T-helper 17 cell (primary cell): Measurements from ENCODE around the gene DPP4. TPM values are rescaled to one million over a fixed set of nuclear protein-coding genes. Genes with fewer than 3 reads are reported as not detected.

Experiments
- ATAC-seq: fragments of 150-1000 bp; cut with Tn5 transposase; 2 replicates; pipeline ENCODE4 v1.10.0; 2021; ENCODE audit warnings: mild to moderate bottlenecking, moderate library complexity
- DNase-seq, 3 donors: peaks; one replicate each; pipeline versions ENCODE4 v3.0.0 to v3.0.0-alpha.2; 2020 to 2021
- H3K9me3 ChIP-seq: one replicate; pipeline ENCODE4 v1.7.0; 2013; ENCODE audit warnings: low read length, mild to moderate bottlenecking; ENCODE audit not compliant: control insufficient read depth, poor library complexity, severe bottlenecking
- H3K27ac Mint-ChIP-seq: one replicate; pipeline ENCODE4 v1.8.0; 2022; ENCODE audit warnings: mild to moderate bottlenecking, moderate library complexity, mixed read lengths
- H3K27me3 Mint-ChIP-seq: one replicate; pipeline ENCODE4 v1.8.0; 2022; ENCODE audit warnings: mixed read lengths
- H3K36me3 Mint-ChIP-seq: one replicate; pipeline ENCODE4 v1.8.0; 2022; ENCODE audit warnings: low read depth, mixed read lengths
- H3K4me1 Mint-ChIP-seq: one replicate; pipeline ENCODE4 v1.8.0; 2022; ENCODE audit warnings: mild to moderate bottlenecking, mixed read lengths
- H3K4me3 Mint-ChIP-seq: one replicate; pipeline ENCODE4 v1.8.0; 2022; ENCODE audit warnings: mild to moderate bottlenecking, moderate library complexity, mixed read lengths
- total RNA-seq, 4 donors: library from RNA in 2 of 4; stranded (reverse) in 2 of 4; gene quantifications; one replicate each; pipeline ENCODE4 v1.2.3 and lab custom pipeline; 2022 to 2026

DPP4 gene
- total RNA-seq (10 to 100 TPM; 53.6 to 57.3 TPM), total RNA-seq (lab: John Stamatoyannopoulos, UW) (96.0 to 142 reads per million in 2 donors)

DNA sequence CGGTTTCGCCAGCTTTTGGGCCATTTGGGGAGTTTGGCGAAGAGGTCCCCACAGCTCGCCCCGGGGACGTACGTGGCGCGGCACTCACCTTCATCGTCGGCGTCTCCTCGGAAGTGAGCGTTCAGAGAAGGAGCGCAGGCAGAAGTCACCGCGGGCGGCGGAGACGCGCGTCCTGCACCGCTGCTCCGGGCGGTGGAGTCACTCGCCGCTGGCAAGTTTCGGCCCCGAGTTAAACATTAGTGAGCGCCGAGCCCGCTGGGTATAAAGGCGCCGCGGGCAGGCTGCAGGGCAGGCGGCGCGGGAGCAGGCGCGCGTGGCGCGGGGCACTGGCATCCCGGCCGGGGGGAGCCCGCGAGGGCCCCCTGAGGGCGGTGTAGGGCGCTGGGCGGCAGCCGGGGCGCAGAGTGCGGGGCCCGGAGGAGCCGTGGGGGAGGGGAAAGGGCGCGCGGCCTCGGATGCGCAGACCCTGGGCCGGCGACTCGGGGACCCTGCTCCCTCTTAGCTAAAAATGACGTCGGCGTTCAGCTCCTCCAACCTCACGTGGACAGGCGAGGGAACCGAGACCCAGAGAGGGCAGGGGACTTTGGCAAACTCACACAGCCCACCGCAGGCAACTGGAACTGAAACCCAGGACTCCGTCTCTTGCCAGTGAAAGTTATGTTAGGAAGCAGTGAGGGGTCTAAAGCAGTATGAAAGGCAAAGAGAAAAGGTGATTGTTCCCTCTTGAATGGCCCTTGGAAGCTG lies at the start of gene DPP4:
TSS of gene DPP4 (minus strand) at position 328 of the 744 bp plus-strand sequence. CDS start at position 94, 234 bp downstream.
- DNase-seq (peak; percentile 38 to 45 (median 39)), ATAC-seq (peak; percentile 85)
- H3K4me3 Mint-ChIP-seq: peak within 1 kb of the TSS; percentile 99
- H3K36me3 Mint-ChIP-seq: peaks cover 9% of the 10 kb centered on the region
- H3K4me1 Mint-ChIP-seq: peaks cover 37% of the 10 kb centered on the region
- peak within 1 kb of the TSS; percentile 94 for H3K27ac Mint-ChIP-seq
- H3K27me3 Mint-ChIP-seq: no peaks in the 10 kb centered on the region
- H3K9me3 ChIP-seq: peaks cover 4% of the 10 kb centered on the region

DNA sequence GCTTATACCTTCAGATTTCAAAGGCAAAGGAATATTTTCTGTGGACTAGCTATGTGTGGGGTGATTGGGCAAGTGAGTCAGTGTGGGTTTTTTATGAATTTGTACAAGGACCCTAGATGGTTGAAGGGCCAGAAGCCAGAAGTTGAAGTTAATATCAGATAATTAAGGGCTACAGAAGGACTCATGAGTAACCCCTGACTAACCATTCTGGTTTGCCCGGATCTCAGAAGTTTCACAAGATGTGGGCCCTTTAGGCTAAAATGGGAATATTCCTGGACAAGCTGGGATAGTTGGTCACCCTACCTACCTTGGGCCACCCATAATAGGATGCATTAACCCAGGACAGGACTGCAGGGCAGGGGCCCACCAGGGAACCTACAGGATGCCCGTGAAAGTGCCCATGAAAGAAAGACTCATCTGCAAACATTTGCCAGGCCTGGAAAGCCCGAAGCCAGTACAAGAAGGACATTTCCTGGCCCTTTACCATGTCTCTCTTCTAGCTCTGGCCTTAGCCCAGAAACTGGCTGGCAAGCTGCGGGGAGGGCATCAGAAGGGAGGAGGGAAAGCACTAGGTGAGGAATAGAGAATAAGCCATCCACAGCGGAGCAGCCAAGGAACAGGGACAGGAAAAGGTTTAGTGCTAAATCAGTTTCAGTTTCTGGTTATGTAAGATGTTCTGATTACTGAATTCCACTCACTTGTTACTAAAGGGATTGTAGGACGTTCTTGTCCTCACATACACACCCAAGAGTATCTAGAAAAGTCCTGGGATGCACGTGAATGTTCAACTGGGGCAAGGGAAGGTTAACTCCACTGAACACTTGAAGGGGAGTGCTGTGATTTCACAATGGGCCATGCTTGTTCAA lies 44.4 kb upstream of the DPP4 start:
- no peak for ATAC-seq
- Mint-ChIP-seq H3K36me3 (no peaks in the 10 kb centered on the region), H3K4me1 (peaks cover 8% of the 10 kb centered on the region), H3K4me3 (no peak overlapping the region), H3K27me3 (no peaks in the 10 kb centered on the region), H3K27ac (no peak overlapping the region)
- H3K9me3 ChIP-seq: no peaks in the 10 kb centered on the region
- no peak for DNase-seq

DNA sequence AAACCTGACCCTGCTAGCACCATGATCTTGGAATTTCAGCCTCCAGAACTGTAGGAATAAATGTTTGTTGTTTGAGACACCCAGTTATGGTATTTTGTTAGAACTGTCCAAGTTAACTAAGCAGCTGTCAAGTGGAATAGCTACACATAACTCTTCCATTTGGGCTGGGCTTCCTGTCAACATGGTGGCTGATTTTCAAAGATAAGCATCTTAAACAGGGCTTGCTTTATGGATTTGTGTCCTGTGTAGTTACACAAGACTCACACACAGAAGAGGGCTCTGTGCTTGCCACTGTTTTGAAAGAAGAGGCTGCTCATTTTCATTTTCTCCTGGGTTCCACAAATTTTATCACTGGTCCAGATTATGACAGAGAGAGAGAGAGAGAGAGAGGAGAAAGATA lies 42.3 kb upstream of the DPP4 start:
- Mint-ChIP-seq H3K4me3 (no peak overlapping the region), H3K4me1 (peaks cover 8% of the 10 kb centered on the region), H3K27ac (no peak overlapping the region), H3K36me3 (no peaks in the 10 kb centered on the region), H3K27me3 (no peaks in the 10 kb centered on the region)
- DNase-seq (no peak), ATAC-seq (no peak)
- H3K9me3 ChIP-seq: no peaks in the 10 kb centered on the region

DNA sequence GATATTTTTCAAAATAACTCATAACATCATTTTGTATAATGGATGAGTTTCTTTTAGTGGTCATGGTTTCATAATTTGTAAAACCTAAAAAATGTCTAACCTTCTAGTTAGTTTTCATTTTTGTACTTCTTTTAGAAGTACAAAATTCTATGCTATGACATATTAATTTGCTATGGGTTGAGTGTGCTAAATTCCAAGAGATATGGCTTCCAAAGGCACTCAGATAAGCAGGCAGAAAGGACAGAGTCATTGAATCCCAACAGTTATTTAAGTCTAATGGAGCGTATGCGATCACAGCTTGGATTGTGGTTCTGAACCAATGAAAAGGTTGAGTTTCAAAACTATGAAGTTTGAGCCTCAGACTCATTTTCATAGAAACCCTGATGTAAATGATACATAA lies 41.1 kb upstream of the DPP4 start:
- DNase-seq (no peak), ATAC-seq (no peak)
- Mint-ChIP-seq H3K36me3 (no peaks in the 10 kb centered on the region), H3K4me1 (peaks cover 8% of the 10 kb centered on the region), H3K4me3 (no peak overlapping the region), H3K27ac (no peak overlapping the region), H3K27me3 (no peaks in the 10 kb centered on the region)
- H3K9me3 ChIP-seq: no peaks in the 10 kb centered on the region

DNA sequence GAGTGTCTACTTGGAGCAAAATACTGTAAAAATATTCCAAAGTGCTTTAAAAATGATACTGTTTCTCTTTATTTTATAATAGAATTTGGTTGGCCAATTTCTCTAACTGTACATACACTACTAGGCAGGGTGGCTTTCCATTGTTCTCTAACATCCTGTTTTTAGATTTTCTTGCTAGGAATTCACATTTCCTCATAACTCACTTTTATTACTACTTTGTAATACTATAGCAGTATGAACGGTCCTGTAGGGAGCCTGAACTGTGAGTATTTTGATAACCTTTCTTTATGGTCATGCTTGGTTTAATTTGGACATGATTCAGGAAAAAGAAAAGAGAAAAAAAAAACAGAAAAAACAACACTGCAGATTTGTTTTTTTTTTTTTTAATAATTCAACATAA lies 40.3 kb upstream of the DPP4 start:
- no peak overlapping the region for H3K4me3 Mint-ChIP-seq
- DNase-seq (no peak), ATAC-seq (no peak)
- no peaks in the 10 kb centered on the region for H3K27me3 Mint-ChIP-seq
- H3K9me3 ChIP-seq: no peaks in the 10 kb centered on the region
- no peak overlapping the region for H3K27ac Mint-ChIP-seq
- no peaks in the 10 kb centered on the region for H3K36me3 Mint-ChIP-seq
- H3K4me1 Mint-ChIP-seq: peaks cover 8% of the 10 kb centered on the region

DNA sequence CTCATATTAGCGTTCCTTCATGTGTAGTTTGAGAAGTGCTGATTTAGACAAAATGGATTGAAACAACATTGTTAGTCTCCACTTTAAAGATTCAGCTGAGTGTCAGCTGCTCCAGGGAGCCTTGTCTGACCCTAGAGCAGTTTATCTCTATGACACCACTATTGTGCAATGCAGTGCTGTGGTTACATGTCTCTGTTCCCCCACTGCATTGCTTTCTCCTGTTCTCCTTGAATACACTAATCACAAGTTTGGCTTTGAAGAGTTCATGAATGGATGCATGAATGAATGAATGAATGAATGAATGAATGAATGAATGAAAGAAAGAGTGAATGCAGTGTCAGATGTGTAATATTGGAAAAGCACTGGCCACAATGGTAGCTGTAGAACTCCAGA lies 39.8 kb upstream of the DPP4 start:
- H3K36me3 Mint-ChIP-seq: no peaks in the 10 kb centered on the region
- H3K9me3 ChIP-seq: no peaks in the 10 kb centered on the region

DNA sequence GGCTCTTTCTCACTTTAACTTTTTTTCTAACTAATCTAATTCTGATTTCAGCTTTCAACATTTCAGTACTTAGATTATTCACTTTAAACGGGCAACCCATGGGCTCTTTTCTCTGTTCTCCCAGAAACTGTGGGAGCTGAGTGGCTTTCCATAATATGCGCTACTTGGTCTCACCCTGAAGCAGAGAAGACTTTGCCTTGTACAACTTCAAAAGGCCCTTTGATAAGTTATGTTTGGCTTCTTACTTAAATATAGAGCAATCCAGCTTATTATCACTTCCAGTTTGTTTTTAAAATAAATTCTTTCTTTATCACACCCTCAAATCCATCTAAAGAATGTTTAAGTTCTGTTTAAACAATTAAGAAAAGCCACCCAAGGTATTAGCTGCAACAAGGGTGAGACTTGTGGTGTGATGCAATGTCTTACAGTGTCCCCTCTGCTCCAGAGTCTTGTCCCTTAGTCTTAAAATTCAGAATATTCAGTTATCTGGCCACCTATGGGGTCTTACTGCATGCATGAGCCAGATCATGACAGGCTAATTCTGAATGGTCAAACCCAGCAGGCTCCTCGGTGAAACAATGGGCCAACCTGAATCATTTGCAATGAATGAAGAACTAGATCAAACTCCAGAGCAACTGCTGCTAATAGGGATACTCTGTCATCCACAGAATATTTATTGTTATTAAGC lies 39.2 kb upstream of the DPP4 start:
- no peaks in the 10 kb centered on the region for H3K9me3 ChIP-seq
- no peak for DNase-seq
- no peak for ATAC-seq
- no peak overlapping the region for H3K27ac Mint-ChIP-seq
- H3K36me3 Mint-ChIP-seq: no peaks in the 10 kb centered on the region
- no peaks in the 10 kb centered on the region for H3K27me3 Mint-ChIP-seq
- peaks cover 6% of the 10 kb centered on the region for H3K4me1 Mint-ChIP-seq
- H3K4me3 Mint-ChIP-seq: no peak overlapping the region

More for the DNA sequence above, 39.8 kb upstream of the DPP4 start:
- Mint-ChIP-seq H3K27ac (no peak overlapping the region), H3K4me3 (no peak overlapping the region), H3K4me1 (peaks cover 7% of the 10 kb centered on the region), H3K27me3 (no peaks in the 10 kb centered on the region)
- ATAC-seq (no peak), DNase-seq (no peak)

DNA sequence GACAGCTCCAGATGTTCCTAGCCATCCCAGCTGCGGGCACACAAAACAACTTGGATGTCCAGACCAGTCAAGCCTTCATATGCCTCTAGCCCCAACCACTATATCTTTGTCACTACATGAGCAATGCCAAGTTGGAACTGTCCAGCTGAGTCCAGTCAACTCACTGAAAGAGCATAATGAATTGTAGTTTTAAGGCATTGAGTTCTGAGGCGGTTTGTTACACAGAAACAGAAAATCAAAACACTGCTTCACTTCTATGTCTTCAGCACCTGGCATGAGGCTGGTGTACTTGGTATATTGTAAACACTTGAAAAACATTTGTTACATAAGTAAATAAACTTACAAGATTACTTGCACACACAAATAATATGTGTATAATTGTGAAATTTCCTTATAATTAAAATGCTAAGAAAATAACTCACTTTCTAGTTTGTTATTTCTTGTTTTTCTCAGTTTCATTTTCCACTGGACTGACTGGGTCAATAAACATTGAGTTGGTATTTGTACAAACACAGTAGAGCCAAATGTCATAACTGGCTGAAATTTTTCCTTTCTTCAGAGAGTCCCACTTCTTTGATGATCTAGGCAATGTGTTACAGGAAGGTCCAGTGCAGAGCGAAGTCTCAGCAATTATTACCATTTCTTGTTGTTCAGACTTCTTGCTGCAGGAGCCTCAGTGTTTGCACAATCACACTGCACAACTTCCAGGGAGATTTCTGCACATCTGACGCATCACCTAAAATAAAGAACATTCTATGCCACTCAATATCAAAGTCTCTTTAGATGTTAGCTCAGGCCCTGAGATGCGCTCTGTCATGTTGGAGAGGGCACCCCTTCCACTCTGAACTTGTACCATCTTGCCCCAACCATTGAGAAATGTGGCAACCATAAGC lies 38.2 kb upstream of the DPP4 start:
- no peaks in the 10 kb centered on the region for H3K9me3 ChIP-seq
- DNase-seq (no peak), ATAC-seq (no peak)
- Mint-ChIP-seq H3K27me3 (no peaks in the 10 kb centered on the region), H3K27ac (no peak overlapping the region), H3K36me3 (no peaks in the 10 kb centered on the region), H3K4me3 (no peak overlapping the region), H3K4me1 (peaks cover 6% of the 10 kb centered on the region)

DNA sequence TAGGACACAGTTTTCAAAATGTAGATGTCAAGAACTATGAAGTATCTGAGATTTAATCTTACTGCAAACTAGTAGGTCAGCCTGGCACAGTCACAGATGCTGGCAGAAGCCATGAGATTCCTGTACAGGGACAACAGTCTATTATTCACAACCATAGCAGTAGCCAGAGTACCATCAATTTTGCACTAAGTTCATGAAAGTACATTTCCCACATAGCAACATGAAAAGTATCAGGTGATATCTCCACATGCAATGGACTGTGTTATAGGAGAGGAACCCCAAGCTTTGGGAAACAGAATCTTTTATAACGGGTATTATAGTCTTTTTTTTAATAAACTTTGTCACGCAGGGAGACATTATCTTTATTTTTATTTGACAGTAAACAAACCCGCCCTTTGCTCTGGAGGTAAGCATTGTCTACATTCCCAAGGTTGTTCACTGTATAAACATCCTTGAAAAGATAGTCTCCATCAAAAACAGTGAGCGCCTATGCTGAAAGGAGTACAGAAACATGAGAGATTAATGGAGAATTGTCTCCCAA lies 33.4 kb upstream of the DPP4 start:
- ATAC-seq: no peak
- H3K9me3 ChIP-seq: no peaks in the 10 kb centered on the region
- no peak for DNase-seq
- no peak overlapping the region for H3K27ac Mint-ChIP-seq
- no peaks in the 10 kb centered on the region for H3K36me3 Mint-ChIP-seq
- peaks cover 6% of the 10 kb centered on the region for H3K4me1 Mint-ChIP-seq
- H3K27me3 Mint-ChIP-seq: no peaks in the 10 kb centered on the region
- no peak overlapping the region for H3K4me3 Mint-ChIP-seq

DNA sequence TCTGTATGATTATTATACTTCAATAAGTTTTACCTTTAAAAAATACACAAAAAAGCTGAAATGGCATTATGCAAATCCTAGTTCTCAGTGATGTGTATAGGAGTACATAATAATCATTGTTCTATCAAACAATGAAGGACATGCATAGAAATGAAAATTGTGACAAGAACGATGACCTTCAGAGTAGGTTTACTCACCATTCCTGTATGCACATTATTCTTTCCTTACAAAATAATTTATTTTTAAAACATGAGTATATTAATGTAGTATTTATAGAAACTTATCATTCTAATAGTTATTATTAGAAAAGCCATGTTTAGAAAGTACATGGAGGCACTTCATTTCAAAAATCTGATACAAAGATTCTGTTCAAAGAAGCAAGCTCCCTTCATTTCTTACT lies 32.7 kb upstream of the DPP4 start:
- no peaks in the 10 kb centered on the region for H3K27me3 Mint-ChIP-seq
- no peak overlapping the region for H3K27ac Mint-ChIP-seq
- ATAC-seq (no peak), DNase-seq (no peak)
- H3K4me1 Mint-ChIP-seq: peaks cover 6% of the 10 kb centered on the region
- no peak overlapping the region for H3K4me3 Mint-ChIP-seq
- H3K9me3 ChIP-seq: no peaks in the 10 kb centered on the region
- H3K36me3 Mint-ChIP-seq: no peaks in the 10 kb centered on the region

DNA sequence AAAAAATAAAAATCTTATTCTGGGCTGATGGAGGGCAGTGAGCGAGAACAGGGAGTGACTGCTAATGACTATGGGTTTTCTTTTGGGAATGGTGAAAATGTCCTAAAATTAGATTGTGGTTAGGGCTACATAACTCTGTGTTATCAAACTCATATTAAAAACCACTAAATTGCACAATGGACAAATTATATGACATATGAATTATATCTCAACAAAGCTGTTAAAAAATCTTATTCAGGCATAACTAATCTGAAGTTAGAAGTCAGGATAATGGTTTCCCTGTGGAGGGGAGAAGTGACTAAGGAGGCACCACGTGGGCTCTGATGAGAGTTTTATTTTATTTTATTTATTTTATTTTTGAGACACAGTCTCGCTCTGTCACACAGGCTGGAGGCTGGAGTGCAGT lies 32.1 kb upstream of the DPP4 start:
- no peak overlapping the region for H3K27ac Mint-ChIP-seq
- H3K4me1 Mint-ChIP-seq: peaks cover 6% of the 10 kb centered on the region

DNA sequence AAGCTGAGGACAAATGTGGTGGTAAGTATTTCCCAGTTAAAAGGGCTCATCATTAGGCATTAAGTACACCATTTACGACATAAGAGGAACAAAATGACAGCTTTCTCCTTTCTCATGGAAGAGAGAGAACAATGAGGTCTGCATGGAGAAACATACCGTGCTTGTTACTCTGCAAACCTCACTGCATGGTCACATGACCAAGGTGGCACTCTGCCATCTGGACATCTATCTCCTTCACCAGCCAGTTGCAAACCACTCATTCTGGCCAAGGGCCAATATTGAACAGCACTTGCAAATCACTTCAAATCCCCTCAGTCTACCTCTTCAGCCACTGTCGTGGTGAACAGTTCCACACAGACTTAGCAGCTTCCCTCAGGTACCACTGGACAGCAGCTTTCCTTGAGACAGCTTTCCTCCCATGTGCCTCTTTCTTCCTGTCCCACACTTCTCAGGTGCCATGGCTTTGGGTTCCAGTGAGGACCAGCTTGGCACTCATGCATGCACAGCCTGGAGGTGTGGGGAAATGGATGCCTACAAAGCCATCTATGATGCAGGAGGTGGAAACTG lies 29.5 kb upstream of the DPP4 start:
- no peak for DNase-seq
- no peaks in the 10 kb centered on the region for H3K9me3 ChIP-seq
- Mint-ChIP-seq H3K27me3 (no peaks in the 10 kb centered on the region), H3K4me1 (peaks cover 6% of the 10 kb centered on the region), H3K27ac (no peak overlapping the region), H3K4me3 (no peak overlapping the region), H3K36me3 (no peaks in the 10 kb centered on the region)
- ATAC-seq: no peak

More for the DNA sequence above, 32.1 kb upstream of the DPP4 start:
- no peak for DNase-seq
- H3K9me3 ChIP-seq: no peaks in the 10 kb centered on the region
- H3K27me3 Mint-ChIP-seq: no peaks in the 10 kb centered on the region
- no peaks in the 10 kb centered on the region for H3K36me3 Mint-ChIP-seq
- no peak for ATAC-seq
- H3K4me3 Mint-ChIP-seq: no peak overlapping the region
